HEK293 (cell line): ENCODE results near the gene KIAA0232.

ENCODE experiments used
- BCL11A ChIP-seq: fragments of 450-650 bp; formaldehyde crosslinking; IDR thresholded peaks from 2 replicates; pipeline ENCODE4 v1.5.1; 2016; ENCODE audit warnings: low read depth, missing biosample characterization, missing genetic modification characterization
- BCL11B ChIP-seq: fragments of 450-650 bp; formaldehyde crosslinking; IDR thresholded peaks from 2 replicates; pipeline ENCODE4 v1.5.1; 2016; ENCODE audit warnings: low read depth, missing biosample characterization, missing genetic modification characterization
- CTCF ChIP-seq: fragments of 450-650 bp; formaldehyde crosslinking; IDR thresholded peaks from 2 replicates; pipeline ENCODE4 v1.5.1; 2016; ENCODE audit warnings: missing biosample characterization, missing genetic modification characterization
- ELK4 ChIP-seq: IDR thresholded peaks from 2 replicates; pipeline ENCODE4 v1.6.1; 2011; ENCODE audit warnings: mild to moderate bottlenecking, low read depth, low read length, borderline replicate concordance
- INSM2 ChIP-seq: fragments of 450-650 bp; formaldehyde crosslinking; IDR thresholded peaks from 2 replicates; pipeline ENCODE4 v1.5.1; 2016; ENCODE audit warnings: missing biosample characterization, missing genetic modification characterization
- PRDM1 ChIP-seq: fragments of 450-650 bp; formaldehyde crosslinking; IDR thresholded peaks from 2 replicates; pipeline ENCODE4; 2016; ENCODE audit warnings: missing biosample characterization, missing genetic modification characterization
- SP3 ChIP-seq: fragments of 450-650 bp; formaldehyde crosslinking; IDR thresholded peaks from 2 replicates; pipeline ENCODE4 v1.5.1; 2016; ENCODE audit warnings: missing biosample characterization, missing genetic modification characterization
- TSHZ1 ChIP-seq: fragments of 450-650 bp; formaldehyde crosslinking; IDR thresholded peaks from 2 replicates; pipeline ENCODE4 v1.5.1; 2016; ENCODE audit warnings: missing biosample characterization, missing genetic modification characterization, borderline replicate concordance
- WT1 ChIP-seq: fragments of 450-650 bp; formaldehyde crosslinking; IDR thresholded peaks from 2 replicates; pipeline ENCODE4 v1.5.1; 2016; ENCODE audit warnings: missing biosample characterization, missing genetic modification characterization
- ZFP69B ChIP-seq: fragments of 450-650 bp; formaldehyde crosslinking; IDR thresholded peaks from 2 replicates; pipeline ENCODE4 v1.5.1; 2016; ENCODE audit warnings: missing biosample characterization, missing genetic modification characterization
- ZIC2 ChIP-seq: fragments of 450-650 bp; formaldehyde crosslinking; IDR thresholded peaks from 2 replicates; pipeline ENCODE4 v1.5.1; 2016; ENCODE audit warnings: missing biosample characterization, missing genetic modification characterization
- ZNF10 ChIP-seq: fragments of 450-650 bp; formaldehyde crosslinking; IDR thresholded peaks from 2 replicates; pipeline ENCODE4 v1.5.1; 2017; ENCODE audit warnings: missing biosample characterization, missing genetic modification characterization
- ZNF140 ChIP-seq: fragments of 450-650 bp; formaldehyde crosslinking; IDR thresholded peaks from 2 replicates; pipeline ENCODE4 v1.5.1; 2016; ENCODE audit warnings: missing biosample characterization, missing genetic modification characterization
- ZNF155 ChIP-seq: fragments of 450-650 bp; formaldehyde crosslinking; IDR thresholded peaks from 2 replicates; pipeline ENCODE4 v1.5.1; 2016; ENCODE audit warnings: missing biosample characterization, missing genetic modification characterization
- ZNF175 ChIP-seq: fragments of 450-650 bp; formaldehyde crosslinking; IDR thresholded peaks from 2 replicates; pipeline ENCODE4 v1.5.1; 2016; ENCODE audit warnings: missing biosample characterization, missing genetic modification characterization
- ZNF214 ChIP-seq: fragments of 450-650 bp; formaldehyde crosslinking; IDR thresholded peaks from 2 replicates; pipeline ENCODE4 v1.5.1; 2017; ENCODE audit warnings: missing biosample characterization, mild to moderate bottlenecking, missing genetic modification characterization, borderline replicate concordance
- ZNF221 ChIP-seq: fragments of 450-650 bp; formaldehyde crosslinking; IDR thresholded peaks from 2 replicates; pipeline ENCODE4 v1.5.1; 2017; ENCODE audit warnings: missing biosample characterization, missing genetic modification characterization, borderline replicate concordance
- ZNF248 ChIP-seq: fragments of 450-650 bp; formaldehyde crosslinking; IDR thresholded peaks from 2 replicates; pipeline ENCODE4 v1.5.1; 2017; ENCODE audit warnings: missing biosample characterization, missing genetic modification characterization
- ZNF324 ChIP-seq: fragments of 450-650 bp; formaldehyde crosslinking; IDR thresholded peaks from 2 replicates; pipeline ENCODE4 v1.5.1; 2016; ENCODE audit warnings: missing biosample characterization, missing genetic modification characterization
- ZNF354C ChIP-seq: fragments of 450-650 bp; formaldehyde crosslinking; IDR thresholded peaks from 2 replicates; pipeline ENCODE4 v1.5.1; 2016; ENCODE audit warnings: missing biosample characterization, missing genetic modification characterization, low read depth, borderline replicate concordance
- ZNF423 ChIP-seq: fragments of 450-650 bp; formaldehyde crosslinking; IDR thresholded peaks from 2 replicates; pipeline ENCODE4 v1.5.1; 2016; ENCODE audit warnings: missing biosample characterization, missing genetic modification characterization
- ZNF571 ChIP-seq: fragments of 450-650 bp; formaldehyde crosslinking; IDR thresholded peaks from 2 replicates; pipeline ENCODE4 v1.5.0; 2017; ENCODE audit warnings: missing biosample characterization, missing genetic modification characterization
- ZNF623 ChIP-seq: fragments of 450-650 bp; formaldehyde crosslinking; IDR thresholded peaks from 2 replicates; pipeline ENCODE4 v1.5.1; 2016; ENCODE audit warnings: missing biosample characterization, missing genetic modification characterization
- ZNF660 ChIP-seq: fragments of 450-650 bp; IDR thresholded peaks from 2 replicates; pipeline ENCODE4 v1.5.1; 2018; ENCODE audit warnings: missing biosample characterization, mild to moderate bottlenecking, missing genetic modification characterization
- ZNF664 ChIP-seq: fragments of 450-650 bp; formaldehyde crosslinking; IDR thresholded peaks from 2 replicates; pipeline ENCODE4 v1.5.1; 2016; ENCODE audit warnings: missing biosample characterization, missing genetic modification characterization
- ZNF670 ChIP-seq: fragments of 450-650 bp; formaldehyde crosslinking; IDR thresholded peaks from 2 replicates; pipeline ENCODE4 v1.5.1; 2016; ENCODE audit warnings: missing biosample characterization, missing genetic modification characterization, low read depth
- ZNF677 ChIP-seq: fragments of 450-650 bp; IDR thresholded peaks from 2 replicates; pipeline ENCODE4 v1.5.0; 2018; ENCODE audit warnings: missing biosample characterization, mild to moderate bottlenecking, missing genetic modification characterization, moderate library complexity
- ZNF747 ChIP-seq: fragments of 450-650 bp; formaldehyde crosslinking; IDR thresholded peaks from 2 replicates; pipeline ENCODE4 v1.5.1; 2016; ENCODE audit warnings: missing biosample characterization, missing genetic modification characterization
- ZSCAN30 ChIP-seq: fragments of 450-650 bp; IDR thresholded peaks from 2 replicates; pipeline ENCODE4 v1.5.1; 2018; ENCODE audit warnings: missing biosample characterization, mild to moderate bottlenecking, missing genetic modification characterization, moderate library complexity
- TF ChIP-seq, protein P1 (sequence below): fragments of 450-650 bp; formaldehyde crosslinking; IDR thresholded peaks from 2 replicates; pipeline ENCODE4 v1.5.0; 2017; ENCODE audit warnings: missing biosample characterization, missing genetic modification characterization, borderline replicate concordance

Gene KIAA0232

DNA sequence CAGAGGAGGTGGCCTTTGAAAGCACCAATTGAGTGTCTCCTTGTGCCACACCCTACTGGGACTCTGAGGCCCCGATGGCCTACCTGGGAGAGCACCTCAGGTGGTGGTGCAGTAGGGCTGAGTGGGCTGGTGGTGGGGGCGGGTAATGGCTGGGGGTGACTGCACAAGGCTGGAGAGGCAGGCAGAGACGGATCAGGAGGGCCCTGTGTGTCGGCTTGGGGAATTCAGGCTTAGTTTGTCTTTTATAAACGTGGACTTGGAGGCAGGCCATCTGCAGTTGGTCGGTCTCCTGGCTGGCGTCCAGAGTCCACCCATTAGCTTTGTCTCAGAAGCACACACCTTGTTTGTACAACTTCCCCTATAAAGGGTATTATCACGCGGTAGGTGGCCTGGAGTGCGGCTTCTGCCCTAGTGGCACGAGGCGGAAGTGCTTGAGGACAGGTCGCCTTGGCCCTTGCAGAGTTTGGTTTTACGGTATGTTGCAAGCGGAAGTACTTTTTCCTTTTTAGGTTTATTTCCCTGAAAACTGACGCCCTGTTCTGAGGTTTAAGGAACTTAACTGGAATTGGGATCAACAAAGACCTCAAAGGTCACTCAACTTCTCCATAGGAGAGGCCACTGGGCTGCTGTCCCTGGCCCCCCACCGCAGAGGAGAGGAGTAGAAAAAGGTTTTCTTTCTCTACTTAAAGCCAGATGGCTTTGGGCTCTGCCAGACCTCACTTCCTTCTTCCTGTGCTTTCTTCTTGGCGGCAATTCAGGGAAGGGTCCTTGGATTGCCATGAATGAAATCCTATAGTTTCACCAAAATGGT, 135.1 kb downstream of the KIAA0232 start (continued):
- TF ChIP-seq ZNF571 (tag by site-specific recombination) (no peak), TSHZ1 (tag by site-specific recombination) (peak; percentile 43; the same call in 1 of the 2 replicates), ZNF248 (tag by site-specific recombination) (no peak), WT1 (peak; percentile 49), SP3 (tag by site-specific recombination) (no peak), BCL11B (tag by site-specific recombination) (no peak), ZNF214 (tag by site-specific recombination) (no peak), ZNF670 (tag by site-specific recombination) (no peak), ZNF660 (tag by site-specific recombination) (peak; percentile 67; the same call in 1 of the 2 replicates), CTCF (tag by site-specific recombination) (peak; percentile 40; the same call in 1 of the 2 replicates), INSM2 (tag by site-specific recombination) (no peak), ZNF677 (tag by site-specific recombination) (no peak), ELK4 (peak; percentile 34; the same call in 1 of the 2 replicates), ZNF354C (tag by site-specific recombination) (no peak), ZNF423 (tag by site-specific recombination) (peak; percentile 66), ZSCAN30 (tag by site-specific recombination) (0 out of 2 replicates have a peak, but pooled peaks have one; percentile 24), ZNF175 (tag by site-specific recombination) (no peak), ZNF10 (tag by site-specific recombination) (no peak), ZNF664 (tag by site-specific recombination) (no peak), ZIC2 (tag by site-specific recombination) (peak; percentile 72), ZNF747 (no peak), ZNF623 (tag by site-specific recombination) (no peak), PRDM1 (tag by site-specific recombination) (no peak), ZNF155 (tag by site-specific recombination) (no peak), ZFP69B (tag by site-specific recombination) (0 out of 2 replicates have a peak, but pooled peaks have one; percentile 38), ZNF324 (tag by site-specific recombination) (no peak), ZNF140 (tag by site-specific recombination) (no peak), ZNF221 (tag by site-specific recombination) (no peak), BCL11A (tag by site-specific recombination) (no peak)
- TF ChIP-seq, protein P1, sequence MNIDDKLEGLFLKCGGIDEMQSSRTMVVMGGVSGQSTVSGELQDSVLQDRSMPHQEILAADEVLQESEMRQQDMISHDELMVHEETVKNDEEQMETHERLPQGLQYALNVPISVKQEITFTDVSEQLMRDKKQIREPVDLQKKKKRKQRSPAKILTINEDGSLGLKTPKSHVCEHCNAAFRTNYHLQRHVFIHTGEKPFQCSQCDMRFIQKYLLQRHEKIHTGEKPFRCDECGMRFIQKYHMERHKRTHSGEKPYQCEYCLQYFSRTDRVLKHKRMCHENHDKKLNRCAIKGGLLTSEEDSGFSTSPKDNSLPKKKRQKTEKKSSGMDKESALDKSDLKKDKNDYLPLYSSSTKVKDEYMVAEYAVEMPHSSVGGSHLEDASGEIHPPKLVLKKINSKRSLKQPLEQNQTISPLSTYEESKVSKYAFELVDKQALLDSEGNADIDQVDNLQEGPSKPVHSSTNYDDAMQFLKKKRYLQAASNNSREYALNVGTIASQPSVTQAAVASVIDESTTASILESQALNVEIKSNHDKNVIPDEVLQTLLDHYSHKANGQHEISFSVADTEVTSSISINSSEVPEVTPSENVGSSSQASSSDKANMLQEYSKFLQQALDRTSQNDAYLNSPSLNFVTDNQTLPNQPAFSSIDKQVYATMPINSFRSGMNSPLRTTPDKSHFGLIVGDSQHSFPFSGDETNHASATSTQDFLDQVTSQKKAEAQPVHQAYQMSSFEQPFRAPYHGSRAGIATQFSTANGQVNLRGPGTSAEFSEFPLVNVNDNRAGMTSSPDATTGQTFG (tag by site-specific recombination), result no peak
